ENCODE results near the gene CACNA1F. TPM values are rescaled to one million over a fixed set of nuclear protein-coding genes. Genes with fewer than 3 reads are reported as not detected.
A peak's percentile ranks its signal among the peaks of the same experiment; 100 is the strongest.

The CACNA1F gene
- total RNA-seq (2021; ENCODE audit: unreplicated experiment) (not detected), Bru-seq, nascent RNA (percentile 8 among the genes with signal in this experiment), BruChase-seq, experiment 1, labeled RNA remaining after a 2-hour chase (percentile 3 among the genes with signal in this experiment), BruChase-seq, experiment 2, labeled RNA remaining after a 6-hour chase (percentile 10 among the genes with signal in this experiment)
- not detected for polyA plus RNA-seq (2012; ENCODE audit: insufficient read length)
- long read RNA-seq: 0 reads

DNA sequence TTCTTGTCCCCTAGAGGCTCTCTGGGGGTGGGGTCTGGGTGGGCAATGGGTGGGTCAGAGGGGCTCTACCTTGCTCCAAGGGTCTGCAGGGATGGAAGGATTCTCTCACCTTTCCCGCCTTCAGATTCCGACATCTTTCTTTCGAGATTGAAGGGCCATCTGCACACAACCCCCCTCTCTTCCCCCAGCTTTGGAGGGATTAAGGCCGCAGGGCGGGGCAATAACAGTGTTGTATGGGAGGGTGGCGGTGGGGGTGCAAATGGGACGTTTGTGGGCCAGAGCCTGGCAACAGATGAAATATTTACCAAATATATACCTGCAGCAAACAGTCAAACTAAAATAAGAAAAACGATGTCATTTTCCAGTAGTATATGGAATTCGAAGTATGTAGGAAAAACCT, at the start of gene CACNA1F:
TSS of gene CACNA1F (minus strand) at position 165 of the 400 bp plus-strand sequence. CDS start at position 134, 31 bp downstream.
- H3K4me1 ChIP-seq (ENCODE audit: control insufficient read depth, insufficient read depth, low read length): no peaks in the 10 kb centered on the region
- H3K9me3 ChIP-seq (ENCODE audit: control insufficient read depth, insufficient read depth, low read depth, low read length): no peaks in the 10 kb centered on the region
- TF ChIP-seq, protein P1, sequence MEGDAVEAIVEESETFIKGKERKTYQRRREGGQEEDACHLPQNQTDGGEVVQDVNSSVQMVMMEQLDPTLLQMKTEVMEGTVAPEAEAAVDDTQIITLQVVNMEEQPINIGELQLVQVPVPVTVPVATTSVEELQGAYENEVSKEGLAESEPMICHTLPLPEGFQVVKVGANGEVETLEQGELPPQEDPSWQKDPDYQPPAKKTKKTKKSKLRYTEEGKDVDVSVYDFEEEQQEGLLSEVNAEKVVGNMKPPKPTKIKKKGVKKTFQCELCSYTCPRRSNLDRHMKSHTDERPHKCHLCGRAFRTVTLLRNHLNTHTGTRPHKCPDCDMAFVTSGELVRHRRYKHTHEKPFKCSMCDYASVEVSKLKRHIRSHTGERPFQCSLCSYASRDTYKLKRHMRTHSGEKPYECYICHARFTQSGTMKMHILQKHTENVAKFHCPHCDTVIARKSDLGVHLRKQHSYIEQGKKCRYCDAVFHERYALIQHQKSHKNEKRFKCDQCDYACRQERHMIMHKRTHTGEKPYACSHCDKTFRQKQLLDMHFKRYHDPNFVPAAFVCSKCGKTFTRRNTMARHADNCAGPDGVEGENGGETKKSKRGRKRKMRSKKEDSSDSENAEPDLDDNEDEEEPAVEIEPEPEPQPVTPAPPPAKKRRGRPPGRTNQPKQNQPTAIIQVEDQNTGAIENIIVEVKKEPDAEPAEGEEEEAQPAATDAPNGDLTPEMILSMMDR (IDR thresholded peaks at IDR 0.05): no peak
- TF ChIP-seq POLR2AphosphoS5 (IDR thresholded peaks at IDR 0.05; ENCODE audit: low read depth, low read length): no peak
- no peak within 1 kb of the TSS for H3K27ac ChIP-seq (ENCODE audit: low read length)
- in situ Hi-C loops (cut with HindIII; ENCODE audit: low pct_unique_long_range_greater_than_20kb, low sequenced_read_pairs) (no loop called here), intact Hi-C loops (cut with micrococcal nuclease; ENCODE audit: unreplicated experiment) (no loop called here)
- no peak for DNase-seq (ENCODE audit: low read depth, low spot score)
- H3K36me3 ChIP-seq (ENCODE audit: control insufficient read depth, insufficient read depth, low read length): no peaks in the 10 kb centered on the region
- BruUV-seq (replicated peaks): no TSS peak
- H3K4me3 ChIP-seq (ENCODE audit: low read depth in 2 of 2, low read length in 2 of 2): no peak within 1 kb of the TSS
- ChIA-PET CTCF (no interaction called here), POLR2A (no interaction called here)
- ATAC-seq: no peak
- H3K27me3 ChIP-seq (ENCODE audit: control insufficient read depth, insufficient read depth, low read length): no peaks in the 10 kb centered on the region

- no TSS peak for BruUV-seq (replicated peaks)
- Histone ChIP-seq H3K9me3 (ENCODE audit: control insufficient read depth, insufficient read depth, low read depth, low read length) (no peaks in the 10 kb centered on the region), H3K36me3 (ENCODE audit: control insufficient read depth, insufficient read depth, low read length) (no peaks in the 10 kb centered on the region; the same call in 1 of the 2 replicates), H3K27me3 (ENCODE audit: control insufficient read depth, insufficient read depth, low read length) (no peaks in the 10 kb centered on the region), H3K27ac (ENCODE audit: low read length) (no peak overlapping the region), H3K4me1 (ENCODE audit: control insufficient read depth, insufficient read depth, low read length) (no peaks in the 10 kb centered on the region; the same call in 1 of the 2 replicates), H3K4me3 (ENCODE audit: low read depth in 2 of 2, low read length in 2 of 2) (no peak overlapping the region)
- ChIA-PET POLR2A (no interaction called here), CTCF (no interaction called here)
- in situ Hi-C loops (cut with HindIII; ENCODE audit: low pct_unique_long_range_greater_than_20kb, low sequenced_read_pairs): no loop called here
- intact Hi-C loops (cut with micrococcal nuclease; ENCODE audit: unreplicated experiment): no loop called here
- DNase-seq (ENCODE audit: low read depth, low spot score): no peak
- peak; percentile 89 for ATAC-seq
- TF ChIP-seq TCF7L2 (IDR thresholded peaks at IDR 0.05; ENCODE audit: low read depth, low read length) (no peak), POLR2AphosphoS5 (IDR thresholded peaks at IDR 0.05; ENCODE audit: low read depth, low read length) (no peak), SIN3A (IDR thresholded peaks at IDR 0.05; ENCODE audit: borderline replicate concordance, insufficient read depth, low read depth, low read length) (no peak), REST (IDR thresholded peaks at IDR 0.05; ENCODE audit: insufficient read depth in 1 of 2, low read depth in 2 of 2, low read length in 1 of 2) (no peak)
- TF ChIP-seq, protein P1 (IDR thresholded peaks at IDR 0.05): peak; percentile 72
These were observed 49.5 kb upstream of the CACNA1F start for GRCh38 chrX:49282647-49283011.
